Esophagus muscularis mucosa (tissue), 4 donors: ENCODE results near the gene PARP6. TPM values are rescaled to one million over a fixed set of nuclear protein-coding genes. Genes with fewer than 3 reads are reported as not detected.

Source experiments
- DNase-seq: peaks from one replicate; pipeline ENCODE4 v3.0.0-alpha.2; 2017; ENCODE audit errors: extremely low spot score
- H3K27ac ChIP-seq, 4 donors: fragments of 200-600 bp; sonication (generic); replicated peaks in 1 of 4; 1 replicate in 3 of 4; 2 replicates in 1 of 4; pipeline ENCODE4 v1.5.1; 2016 to 2019; ENCODE audit warnings: mild to moderate bottlenecking in 1 of 4
- H3K27me3 ChIP-seq, 4 donors: fragments of 200-600 bp; sonication (generic); one replicate each; pipeline versions ENCODE4 v1.5.1 to v1.6.0; 2016 to 2019
- H3K36me3 ChIP-seq, 4 donors: fragments of 200-600 bp; sonication (generic); one replicate each; pipeline ENCODE4 v1.5.1; 2016 to 2019
- H3K4me1 ChIP-seq, 4 donors: fragments of 200-600 bp; sonication (generic); one replicate each; pipeline ENCODE4 v1.5.1; 2016 to 2019
- H3K4me3 ChIP-seq, 4 donors: fragments of 200-600 bp; sonication (generic); 1 replicate in 2 of 4; 2 replicates in 2 of 4; pipeline ENCODE4 v1.5.1; 2016 to 2019; ENCODE audit warnings: mild to moderate bottlenecking in 4 of 4, moderate library complexity in 1 of 4
- H3K9me3 ChIP-seq, 4 donors: fragments of 200-600 bp; sonication (generic); 1 replicate in 3 of 4; 2 replicates in 1 of 4; pipeline ENCODE4 v1.5.1; 2016 to 2019
- EP300 ChIP-seq: sonication (generic); formaldehyde crosslinking; IDR thresholded peaks from one replicate; pipeline ENCODE4 v1.6.1; 2017; ENCODE audit warnings: antibody characterized with exemption
- POLR2A ChIP-seq: fragments of 450-650 bp; IDR thresholded peaks from one replicate; pipeline ENCODE4 v1.6.1; 2017; ENCODE audit warnings: antibody characterized with exemption, moderate library complexity, mild to moderate bottlenecking, low read depth
- POLR2AphosphoS5 ChIP-seq, 2 donors: sonication (generic); formaldehyde crosslinking; IDR thresholded peaks; one replicate each; pipeline ENCODE4 v1.6.1; 2017; ENCODE audit warnings: antibody characterized with exemption in 2 of 2
- WGBS: methylation state at CpG from one replicate; pipeline ENCODE4 v1.1.5; 2018; 5-methylcytosine and 5-hydroxymethylcytosine counted together
- intact Hi-C: fragments of 100-400 bp; cut with DNase I; formaldehyde crosslinking; loops from one replicate; pipeline ENCODE4 v1.15.1; 2023
- total RNA-seq, 4 donors: library from RNA; depleted of rRNA; stranded (reverse); fragments of >200 nt; gene quantifications; one replicate each; pipeline versions ENCODE4 v1.1.0 to v1.2.1, GENCODE V29; 2016
- TF ChIP-seq, protein P1 (sequence below), 3 experiments: fragments of 200-600 bp in 2 of 3; fragments of 450-650 bp in 1 of 3; sonication (generic) in 2 of 3; IDR thresholded peaks; one replicate each; pipeline ENCODE4 v1.5.1; 2017 to 2019; ENCODE audit warnings: antibody characterized with exemption in 3 of 3, mild to moderate bottlenecking in 2 of 3, moderate library complexity in 1 of 3

PARP6 gene
- total RNA-seq, 4 donors from 2014 or later: 46.5 to 79.0 (median 53.7) TPM

DNA sequence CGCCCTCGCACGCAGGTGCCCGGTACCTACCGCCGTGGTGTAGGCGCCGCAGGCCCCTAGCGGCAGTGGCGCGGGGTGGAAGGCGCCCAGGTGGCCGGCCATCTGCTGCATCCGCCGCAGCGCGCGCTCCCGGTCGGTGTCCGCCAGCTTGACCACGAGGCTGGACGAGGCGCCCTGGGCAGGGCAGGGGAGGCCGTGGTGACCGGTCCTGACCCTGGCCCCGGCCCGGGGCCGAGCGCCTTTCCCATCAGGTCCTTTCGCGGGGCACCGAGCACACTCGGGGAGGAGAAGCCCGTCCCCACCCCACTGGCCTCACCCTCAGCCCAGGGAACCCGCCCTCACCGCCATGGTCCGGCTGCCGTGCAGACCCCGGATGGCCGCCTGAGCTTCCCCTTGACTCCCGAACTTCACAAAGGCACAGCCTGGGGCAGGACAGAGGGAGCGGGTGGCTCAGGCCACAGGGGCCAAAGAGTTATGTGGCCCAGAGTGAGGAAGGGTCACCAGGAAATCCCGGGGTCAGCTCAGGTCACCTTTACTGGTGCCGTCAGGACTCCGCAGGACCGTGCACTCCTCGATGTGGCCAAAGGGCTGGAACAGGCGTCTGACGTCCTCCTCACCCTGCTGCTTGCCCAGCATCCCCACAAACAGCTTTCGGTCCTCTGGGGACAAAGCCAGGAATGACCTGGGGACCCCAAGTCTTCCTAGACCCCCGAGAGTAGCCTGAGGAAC is 17.4 kb upstream of the PARP6 start:
- Histone ChIP-seq H3K27ac (no peak overlapping the region), H3K9me3 (no peaks in the 10 kb centered on the region), H3K4me3 (no peak overlapping the region), H3K36me3 (peaks cover 0 to 7% (median 4%) of the 10 kb centered on the region in 4 donors), H3K27me3 (no peaks in the 10 kb centered on the region), H3K4me1 (no peaks in the 10 kb centered on the region)
- no peak for DNase-seq
- TF ChIP-seq POLR2A (no peak), EP300 (no peak), POLR2AphosphoS5 (IDR thresholded peaks at IDR 0.05) (no peak)
- TF ChIP-seq, protein P1, sequence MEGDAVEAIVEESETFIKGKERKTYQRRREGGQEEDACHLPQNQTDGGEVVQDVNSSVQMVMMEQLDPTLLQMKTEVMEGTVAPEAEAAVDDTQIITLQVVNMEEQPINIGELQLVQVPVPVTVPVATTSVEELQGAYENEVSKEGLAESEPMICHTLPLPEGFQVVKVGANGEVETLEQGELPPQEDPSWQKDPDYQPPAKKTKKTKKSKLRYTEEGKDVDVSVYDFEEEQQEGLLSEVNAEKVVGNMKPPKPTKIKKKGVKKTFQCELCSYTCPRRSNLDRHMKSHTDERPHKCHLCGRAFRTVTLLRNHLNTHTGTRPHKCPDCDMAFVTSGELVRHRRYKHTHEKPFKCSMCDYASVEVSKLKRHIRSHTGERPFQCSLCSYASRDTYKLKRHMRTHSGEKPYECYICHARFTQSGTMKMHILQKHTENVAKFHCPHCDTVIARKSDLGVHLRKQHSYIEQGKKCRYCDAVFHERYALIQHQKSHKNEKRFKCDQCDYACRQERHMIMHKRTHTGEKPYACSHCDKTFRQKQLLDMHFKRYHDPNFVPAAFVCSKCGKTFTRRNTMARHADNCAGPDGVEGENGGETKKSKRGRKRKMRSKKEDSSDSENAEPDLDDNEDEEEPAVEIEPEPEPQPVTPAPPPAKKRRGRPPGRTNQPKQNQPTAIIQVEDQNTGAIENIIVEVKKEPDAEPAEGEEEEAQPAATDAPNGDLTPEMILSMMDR (IDR thresholded peaks at IDR 0.05): no peak
- intact Hi-C loops: no loop called here
- 87% methylated on average over 39 of the region's 52 CpGs for WGBS

DNA sequence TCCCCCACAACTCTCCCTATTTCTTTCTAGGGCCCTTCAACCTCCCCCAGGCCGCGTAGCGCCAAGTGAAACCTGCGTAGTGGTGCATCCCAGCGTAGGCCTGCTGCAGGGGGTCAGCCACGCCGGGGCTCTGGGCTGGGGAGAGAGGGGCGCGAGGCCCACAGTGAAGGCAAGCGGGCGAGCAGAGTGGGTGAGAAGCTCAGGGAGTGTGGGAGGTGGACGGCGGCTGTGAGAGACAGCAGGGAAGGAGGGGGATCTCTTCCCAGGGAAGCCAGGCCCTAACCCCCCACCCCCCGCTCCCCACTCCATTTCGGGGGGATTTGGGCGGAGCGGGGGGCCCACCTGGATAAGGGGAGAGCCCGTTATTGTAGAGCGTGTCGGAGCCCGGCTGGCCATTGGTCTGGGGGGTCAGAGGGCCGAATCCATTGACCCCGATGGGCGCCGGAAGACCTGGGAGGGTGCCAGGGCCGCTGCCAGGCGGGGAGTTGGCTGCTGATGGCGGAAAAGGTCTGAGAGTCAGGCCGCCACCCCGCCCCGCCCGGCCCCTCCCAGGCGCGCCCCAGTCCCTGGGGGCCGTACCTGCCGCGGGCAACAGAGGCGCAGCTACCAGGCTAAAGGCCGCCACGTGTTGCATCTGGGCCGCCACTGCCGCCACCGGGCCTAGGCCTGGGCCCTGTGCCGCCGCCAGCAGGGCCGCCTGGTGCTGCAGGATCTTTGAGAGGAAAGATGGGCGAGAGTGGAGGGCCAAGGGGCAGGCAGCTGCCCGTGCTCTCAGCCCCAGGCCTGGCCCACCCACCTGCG is 16.6 kb upstream of the PARP6 start:
- Histone ChIP-seq H3K9me3 (no peaks in the 10 kb centered on the region), H3K27ac (no peak overlapping the region), H3K27me3 (no peaks in the 10 kb centered on the region), H3K4me1 (no peaks in the 10 kb centered on the region), H3K36me3 (peaks cover 0 to 7% (median 3%) of the 10 kb centered on the region in 4 donors), H3K4me3 (no peak overlapping the region)
- no peak for DNase-seq
- WGBS: 93% methylated on average over 24 of the region's 49 CpGs
- TF ChIP-seq POLR2A (no peak), POLR2AphosphoS5 (IDR thresholded peaks at IDR 0.05) (no peak), EP300 (no peak)
- TF ChIP-seq, protein P1 (IDR thresholded peaks at IDR 0.05): no peak
- intact Hi-C loops: no loop called here

DNA sequence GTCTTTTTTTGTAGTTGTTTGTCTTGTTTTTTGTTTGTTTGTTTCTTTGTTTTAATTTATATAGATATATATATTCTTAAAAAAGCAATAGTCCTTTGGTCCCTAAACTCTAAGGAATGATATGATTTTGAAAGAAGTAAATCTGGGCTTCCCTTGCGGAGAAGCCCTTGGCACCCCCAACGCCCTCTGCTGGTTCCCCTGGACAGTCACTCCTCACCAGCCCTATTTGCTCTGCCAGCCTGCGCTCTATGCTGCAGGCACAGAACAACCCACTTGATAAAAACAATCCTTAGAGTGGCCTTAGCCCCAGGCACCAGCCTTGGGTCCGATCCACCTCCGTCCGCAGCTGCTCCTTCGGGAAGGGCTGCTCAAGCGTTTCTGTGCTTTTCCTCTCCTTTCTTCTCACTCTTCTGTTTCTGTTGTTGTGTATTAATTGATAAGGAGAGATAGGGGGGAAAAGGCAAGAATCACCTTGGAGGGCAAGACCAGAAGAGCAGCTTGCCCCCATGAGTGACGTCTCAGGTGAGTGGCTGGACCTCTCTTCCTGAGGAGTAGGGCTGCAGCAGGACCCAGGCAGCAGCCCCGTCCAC is 13.7 kb upstream of the PARP6 start:
- H3K27ac ChIP-seq: no peak overlapping the region
- peaks cover 0 to 7% (median 3%) of the 10 kb centered on the region in 4 donors for H3K36me3 ChIP-seq
- H3K9me3 ChIP-seq: no peaks in the 10 kb centered on the region
- 62% methylated on average over 10 of the region's 10 CpGs for WGBS
- DNase-seq: no peak
- intact Hi-C loops: loop anchor here (2.0 kb wide), 1 partner anchor 87 kb away; no protein-coding TSS in a partner anchor
- H3K4me1 ChIP-seq: no peaks in the 10 kb centered on the region
- no peaks in the 10 kb centered on the region for H3K27me3 ChIP-seq
- no peak overlapping the region for H3K4me3 ChIP-seq
- TF ChIP-seq, protein P1 (IDR thresholded peaks at IDR 0.05): peak; percentile 45 to 72 (median 60)
- TF ChIP-seq POLR2A: no peak

DNA sequence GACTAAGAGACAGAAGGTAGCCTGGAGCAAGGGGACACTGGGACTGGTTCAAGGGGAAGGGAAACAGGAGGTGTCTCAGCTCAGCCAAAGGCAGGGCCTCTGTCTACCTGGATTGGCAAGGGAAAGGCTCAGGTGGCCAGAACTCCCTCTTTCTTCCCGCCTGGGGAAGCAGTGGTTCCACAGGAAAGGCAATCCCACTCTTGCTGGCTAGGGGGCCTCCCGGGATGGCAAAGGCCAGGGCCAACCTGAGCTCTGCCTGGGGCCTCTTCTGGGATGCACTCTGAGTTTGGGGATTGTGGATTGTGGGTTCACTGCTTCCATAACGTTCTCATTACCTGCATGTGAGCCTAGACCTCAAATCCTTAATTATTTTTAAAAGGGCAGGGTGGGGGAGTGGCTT is 13.0 kb upstream of the PARP6 start:
- no peak for DNase-seq
- peaks cover 0 to 7% (median 3%) of the 10 kb centered on the region in 4 donors for H3K36me3 ChIP-seq
- 62% methylated on average over 3 of the region's 3 CpGs for WGBS
- no peak overlapping the region for H3K27ac ChIP-seq
- TF ChIP-seq POLR2A: no peak
- TF ChIP-seq, protein P1 (IDR thresholded peaks at IDR 0.05): no peak
- no peak for TF ChIP-seq EP300
- no peak for TF ChIP-seq POLR2AphosphoS5 (IDR thresholded peaks at IDR 0.05)
- H3K27me3 ChIP-seq: no peaks in the 10 kb centered on the region
- no peak overlapping the region for H3K4me3 ChIP-seq
- intact Hi-C loops: loop anchor here (2.0 kb wide), 1 partner anchor 87 kb away; no protein-coding TSS in a partner anchor
- H3K9me3 ChIP-seq: no peaks in the 10 kb centered on the region
- no peaks in the 10 kb centered on the region for H3K4me1 ChIP-seq
